NCI-H2196 (cell line): ENCODE results near the gene MPP2.
"Not testable (repeated sequence)": the region's sequence is repeated elsewhere in the genome, so short reads cannot be mapped to it uniquely, and the experiment has no call there.

Source experiments
- DNase-seq: peaks from one replicate; lab custom pipeline; 2025; ENCODE audit not compliant: unreplicated experiment; lab: John Stamatoyannopoulos, UW

Gene MPP2

DNA sequence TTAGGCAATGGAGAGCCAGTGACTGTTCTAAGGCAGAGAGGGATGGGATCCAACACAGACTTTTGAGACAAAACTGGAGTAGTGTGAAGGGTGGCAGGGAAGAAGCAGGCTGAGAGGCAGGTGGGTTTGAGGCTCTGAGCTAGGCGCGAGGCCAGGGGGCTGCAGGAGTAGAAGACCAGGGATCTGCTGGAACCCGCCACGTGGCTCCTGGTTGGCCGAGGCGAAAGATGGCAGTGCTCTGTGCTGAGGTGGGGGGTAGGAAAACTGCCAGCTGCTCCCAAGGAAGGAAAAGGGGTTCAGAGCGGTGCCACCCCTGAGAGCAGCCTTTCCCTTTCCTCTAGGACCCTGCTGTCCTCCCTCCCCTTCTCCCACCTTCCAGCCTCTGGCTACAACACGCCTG lies 54.8 kb downstream of the MPP2 start:
- no peak for DNase-seq

DNA sequence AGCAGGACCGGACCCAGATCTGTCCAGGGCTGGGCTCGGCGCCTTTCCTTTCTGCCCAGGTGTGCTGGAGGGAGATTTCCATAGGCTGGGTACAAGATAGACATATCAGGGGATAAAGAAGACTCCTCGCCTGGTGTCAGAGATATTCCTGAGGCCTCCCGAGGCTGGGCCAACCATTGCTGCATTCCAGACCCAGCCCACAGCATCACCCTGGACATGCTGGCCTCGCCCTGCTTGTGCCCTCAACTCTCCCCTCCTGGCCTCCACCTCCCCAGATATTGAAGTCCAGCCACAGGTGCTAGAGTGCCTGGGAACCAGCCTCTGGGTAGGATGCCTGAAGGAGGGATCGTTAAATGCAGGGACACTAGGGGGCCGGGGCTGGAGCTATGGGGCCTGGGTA lies 58.2 kb downstream of the MPP2 start:
- DNase-seq = no peak

DNA sequence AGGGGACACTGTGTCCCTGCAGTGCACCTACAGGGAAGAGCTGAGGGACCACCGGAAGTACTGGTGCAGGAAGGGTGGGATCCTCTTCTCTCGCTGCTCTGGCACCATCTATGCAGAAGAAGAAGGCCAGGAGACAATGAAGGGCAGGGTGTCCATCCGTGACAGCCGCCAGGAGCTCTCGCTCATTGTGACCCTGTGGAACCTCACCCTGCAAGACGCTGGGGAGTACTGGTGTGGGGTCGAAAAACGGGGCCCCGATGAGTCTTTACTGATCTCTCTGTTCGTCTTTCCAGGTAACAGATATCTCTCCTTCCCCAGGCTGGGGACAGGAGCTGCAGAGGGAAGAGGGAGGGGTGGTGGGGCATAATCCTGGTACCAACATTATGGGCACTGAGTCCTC lies 58.7 kb downstream of the MPP2 start:
- DNase-seq = no peak

DNA sequence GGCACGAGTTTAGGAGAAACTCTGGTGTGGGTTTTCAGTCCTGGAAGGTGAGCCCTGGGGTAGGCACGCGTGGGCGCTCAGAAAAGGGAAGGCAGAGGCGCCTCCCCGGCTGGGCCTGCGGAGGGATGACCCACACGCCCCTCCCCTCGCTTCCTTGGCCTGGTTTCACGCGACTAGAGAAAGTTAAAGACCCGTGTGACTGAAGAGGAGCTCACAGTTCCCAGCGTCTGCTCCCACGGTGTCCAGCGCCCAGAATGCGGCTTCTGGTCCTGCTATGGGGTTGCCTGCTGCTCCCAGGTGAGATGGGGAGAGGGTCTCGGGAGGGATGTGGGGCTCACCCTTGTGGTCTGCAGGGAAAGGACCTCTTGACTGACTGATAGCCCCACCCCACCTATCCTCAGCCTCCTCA lies 60.4 kb downstream of the MPP2 start, which contains the start of gene CD300LG:
Gene CD300LG (plus strand): TSS at position 214 of the 409 bp plus-strand sequence. CDS start 41 bp downstream, at position 255.
- no peak for DNase-seq

DNA sequence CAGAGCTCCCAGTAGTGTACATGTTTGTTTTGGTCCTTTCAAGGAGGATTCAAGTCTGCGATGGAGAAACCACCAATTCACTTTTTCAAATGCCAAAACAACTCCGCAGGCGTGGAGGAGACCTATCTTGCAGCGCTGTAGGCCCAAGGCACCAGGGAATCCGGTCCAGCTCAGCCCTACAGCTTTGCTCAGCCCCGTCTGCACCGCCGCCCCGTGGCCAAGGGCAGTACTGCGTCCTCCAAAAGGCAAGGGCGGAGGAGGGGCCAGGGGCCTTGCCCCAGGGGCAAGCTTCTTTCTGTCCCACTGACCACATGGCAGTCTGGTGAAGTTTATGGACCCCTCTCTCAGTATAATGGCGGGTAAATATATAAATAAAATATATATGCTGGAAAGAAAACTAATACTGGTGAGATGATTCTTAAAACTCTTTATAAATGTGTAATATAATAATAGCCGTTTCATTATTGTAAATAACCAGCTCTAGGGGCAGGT lies 61.1 kb downstream of the MPP2 start:
- peak; percentile 82 for DNase-seq

DNA sequence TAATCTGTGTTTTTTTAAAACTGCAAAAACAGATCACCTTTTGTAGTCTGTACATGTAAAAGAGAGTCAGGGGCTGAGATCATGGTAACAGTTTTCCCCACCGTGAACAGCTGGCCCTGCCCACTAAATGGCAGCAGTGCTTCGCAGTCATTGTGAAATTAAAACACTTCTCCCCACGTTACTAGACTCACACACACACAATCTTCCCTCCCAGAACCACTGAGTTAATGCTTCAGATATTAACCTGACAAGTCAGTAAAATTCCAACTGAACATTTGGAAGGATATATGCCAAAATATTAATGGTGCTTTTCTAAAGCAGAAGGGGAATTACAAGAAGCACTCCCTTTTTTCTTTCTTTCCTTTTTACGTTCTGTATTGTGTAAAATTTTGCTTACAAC lies 61.6 kb downstream of the MPP2 start:
- DNase-seq = no peak

DNA sequence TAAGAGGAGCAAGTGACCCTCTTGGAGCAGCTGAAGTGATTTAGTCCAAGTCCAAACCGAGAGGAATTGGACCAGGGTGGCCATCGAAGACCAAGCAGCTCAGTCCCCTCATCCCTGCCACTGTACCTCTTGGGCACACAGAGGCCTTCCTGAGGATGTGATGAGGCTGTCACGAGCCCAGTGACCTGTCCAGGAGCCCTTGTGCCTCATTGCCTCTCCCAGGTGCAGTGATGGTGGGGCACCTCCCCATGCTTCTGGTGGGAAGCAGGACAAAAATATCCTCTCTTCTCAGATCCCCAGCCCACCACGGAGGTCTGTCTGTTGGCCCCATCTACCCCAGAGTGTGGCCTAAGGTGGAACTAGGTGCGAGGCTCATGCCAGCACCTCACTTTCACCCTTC lies 63.1 kb downstream of the MPP2 start:
- DNase-seq = no peak

DNA sequence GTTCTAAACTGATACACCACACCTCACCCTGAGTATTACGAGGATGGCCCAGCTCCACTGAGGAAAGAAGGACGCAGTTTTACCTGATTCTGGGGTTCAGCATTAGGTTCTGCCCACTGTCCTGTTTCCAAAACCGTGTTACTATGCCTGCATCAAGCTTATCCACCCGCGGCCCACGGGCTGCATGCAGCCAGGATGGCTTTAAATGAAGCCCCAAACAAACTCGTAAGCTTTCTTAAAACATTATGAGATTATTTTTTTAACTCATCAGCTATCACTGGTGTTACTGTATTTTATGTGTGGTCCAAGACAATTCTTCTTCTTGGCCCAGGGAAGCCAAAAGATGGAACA lies 64.4 kb downstream of the MPP2 start:
- no peak for DNase-seq

DNA sequence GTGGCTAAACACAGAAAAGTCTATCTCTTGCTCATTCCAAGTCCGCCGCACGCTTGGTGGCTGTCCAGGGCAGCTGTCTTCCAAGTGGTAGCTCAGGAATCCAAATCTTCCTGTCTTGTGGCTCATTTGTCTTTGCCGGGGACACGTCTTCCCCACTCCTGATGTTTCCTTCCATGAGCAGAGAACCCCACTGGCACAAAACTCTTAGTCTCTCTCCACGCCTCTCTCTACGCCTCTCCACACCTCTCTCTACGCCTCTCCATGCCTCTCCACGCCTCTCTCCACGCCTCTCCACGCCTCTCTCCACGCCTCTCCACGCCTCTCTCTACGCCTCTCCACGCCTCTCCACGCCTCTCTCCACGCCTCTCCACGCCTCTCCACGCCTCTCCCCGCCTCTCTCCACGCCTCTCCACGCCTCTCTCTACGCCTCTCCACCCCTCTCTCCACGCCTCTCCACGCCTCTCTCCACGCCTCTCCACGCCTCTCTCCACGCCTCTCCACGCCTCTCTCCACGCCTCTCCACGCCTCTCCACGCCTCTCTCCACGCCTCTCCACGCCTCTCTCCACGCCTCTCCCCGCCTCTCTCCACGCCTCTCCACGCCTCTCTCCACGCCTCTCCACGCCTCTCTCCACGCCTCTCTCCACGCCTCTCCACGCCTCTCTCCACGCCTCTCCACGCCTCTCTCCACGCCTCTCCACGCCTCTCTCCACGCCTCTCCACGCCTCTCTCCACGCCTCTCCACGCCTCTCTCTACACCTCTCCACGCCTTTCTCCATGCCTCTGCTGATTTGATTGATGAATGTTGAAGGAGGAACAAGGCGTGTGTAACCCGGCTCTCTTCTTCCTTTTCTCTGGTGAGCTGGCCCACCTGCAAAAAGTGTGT lies 65.0 kb downstream of the MPP2 start:
- DNase-seq = not testable (repeated sequence)

DNA sequence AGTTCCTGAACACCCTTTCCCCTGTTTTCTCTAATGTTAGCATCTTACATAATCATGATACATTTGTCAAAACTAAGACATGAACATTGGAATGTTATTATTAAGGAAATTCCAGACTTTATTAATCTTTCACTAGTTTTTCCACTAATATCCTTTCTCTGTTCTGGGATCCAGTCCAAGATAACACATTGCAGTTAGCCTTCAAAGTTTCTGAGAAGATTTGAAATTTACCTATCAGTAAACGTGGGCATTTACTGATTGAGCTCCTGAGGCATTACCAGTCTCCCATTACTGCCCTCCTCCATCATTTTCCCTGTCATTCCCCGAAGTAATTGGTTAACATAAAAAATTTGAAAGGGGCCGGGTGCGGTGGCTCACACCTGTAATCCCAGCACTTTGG lies 66.1 kb downstream of the MPP2 start:
- DNase-seq = no peak

DNA sequence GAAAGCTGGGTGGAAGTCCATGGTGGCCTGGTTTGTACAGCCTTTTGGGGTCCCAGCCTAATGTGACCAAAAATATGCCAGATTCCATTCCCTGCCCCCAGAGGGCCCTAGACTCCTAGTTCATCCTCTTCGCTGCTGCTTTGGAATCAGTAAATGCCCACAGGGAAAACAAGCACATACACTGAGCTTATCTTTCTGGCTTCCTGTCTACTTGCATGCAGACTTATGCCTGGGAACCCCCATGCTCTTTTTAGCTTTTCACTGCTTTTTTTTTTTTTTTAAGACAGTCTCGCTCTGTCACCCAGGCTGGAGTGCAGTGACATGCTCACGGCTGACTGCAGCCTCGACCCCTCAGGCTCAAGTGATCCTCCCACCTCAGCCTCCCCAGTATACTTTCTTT lies 66.5 kb downstream of the MPP2 start:
- DNase-seq = no peak

DNA sequence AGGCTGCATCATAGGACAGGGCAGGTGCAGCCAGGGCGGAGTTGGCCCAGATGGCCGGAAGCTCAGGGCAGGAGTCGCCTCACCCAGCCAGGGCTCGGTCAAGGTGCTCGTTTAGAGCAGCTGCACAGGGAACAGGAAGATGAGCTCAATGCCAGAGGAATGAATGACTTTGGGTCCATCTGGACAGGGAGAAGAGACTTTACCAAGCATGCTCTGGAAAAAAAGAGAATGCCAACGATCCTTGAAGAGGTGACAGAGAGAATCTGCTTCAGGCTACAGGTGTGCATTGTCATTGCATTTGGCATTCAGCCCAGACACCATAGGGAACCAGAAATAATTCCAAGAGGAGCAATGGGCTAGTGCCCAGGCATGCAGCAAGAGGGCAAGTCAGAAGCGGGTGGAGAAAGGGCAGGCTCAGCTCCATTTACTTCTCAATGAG lies 67.6 kb downstream of the MPP2 start:
- DNase-seq = peak; percentile 99

DNA sequence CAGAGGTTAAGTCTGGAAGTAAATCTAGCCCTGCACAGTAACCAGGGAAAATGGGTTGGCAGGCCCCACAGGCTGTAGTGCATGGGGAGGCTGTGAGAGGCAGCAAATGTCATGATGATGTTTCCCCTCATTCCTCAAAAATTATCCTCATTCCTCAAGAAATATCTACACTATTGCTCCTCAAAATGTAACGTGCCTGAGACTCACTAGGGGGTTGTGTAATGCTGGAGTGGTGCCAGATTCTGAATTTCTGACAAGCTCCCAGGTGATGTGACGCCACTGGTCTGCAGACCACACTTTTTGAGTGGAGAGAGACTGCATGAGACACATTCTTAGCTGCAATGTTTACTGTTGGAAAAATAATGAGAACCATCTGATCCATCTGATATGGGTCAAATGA lies 73.2 kb downstream of the MPP2 start:
- no peak for DNase-seq

DNA sequence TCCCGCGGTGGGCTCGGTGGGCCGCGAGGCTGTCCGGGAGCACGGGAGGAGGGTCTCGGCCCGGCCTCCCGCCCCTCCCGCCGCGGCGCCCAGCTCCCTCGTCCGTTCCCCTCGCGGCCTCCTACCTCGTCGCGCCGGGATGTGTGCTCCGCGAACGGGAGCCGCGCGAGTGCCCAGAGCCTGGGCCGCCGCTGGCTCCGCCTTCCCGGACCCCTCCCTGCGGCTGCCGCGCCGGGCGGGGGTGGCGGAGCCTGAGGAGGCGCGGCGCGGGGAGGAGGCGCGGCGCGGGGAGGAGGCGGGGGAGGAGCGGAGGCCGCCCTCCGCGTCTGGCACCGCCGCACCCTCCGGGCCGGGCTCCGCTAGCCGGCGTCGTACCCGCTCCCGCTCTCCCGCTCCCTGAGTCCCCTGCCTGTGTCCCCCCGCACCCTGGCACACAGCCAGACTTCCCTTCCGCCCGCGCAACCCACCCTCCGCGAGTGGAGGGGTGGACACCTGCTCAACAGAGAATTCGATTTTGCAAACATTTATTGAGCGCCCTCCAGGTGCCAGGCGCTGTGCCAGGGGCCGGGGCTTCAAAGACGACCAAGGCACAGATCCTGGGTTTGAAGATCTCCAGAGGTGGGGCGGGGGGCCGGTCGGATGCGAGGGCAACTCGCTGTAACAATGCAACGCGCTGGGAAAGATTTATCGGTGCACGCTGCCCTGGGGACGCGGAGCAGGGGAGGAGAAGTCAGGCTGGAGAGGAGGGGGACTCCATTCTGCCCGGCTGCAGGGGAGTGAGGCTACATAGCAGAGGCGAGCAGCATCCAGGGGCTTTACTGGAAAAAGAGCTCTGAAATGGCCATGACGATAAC lies 74.1 kb downstream of the MPP2 start, which contains the start of gene MPP3:
Gene MPP3 (minus strand): TSS at position 171 of the 854 bp plus-strand sequence. CDS start 1,240 bp downstream, outside the sequence.
- DNase-seq = peak; percentile 92

DNA sequence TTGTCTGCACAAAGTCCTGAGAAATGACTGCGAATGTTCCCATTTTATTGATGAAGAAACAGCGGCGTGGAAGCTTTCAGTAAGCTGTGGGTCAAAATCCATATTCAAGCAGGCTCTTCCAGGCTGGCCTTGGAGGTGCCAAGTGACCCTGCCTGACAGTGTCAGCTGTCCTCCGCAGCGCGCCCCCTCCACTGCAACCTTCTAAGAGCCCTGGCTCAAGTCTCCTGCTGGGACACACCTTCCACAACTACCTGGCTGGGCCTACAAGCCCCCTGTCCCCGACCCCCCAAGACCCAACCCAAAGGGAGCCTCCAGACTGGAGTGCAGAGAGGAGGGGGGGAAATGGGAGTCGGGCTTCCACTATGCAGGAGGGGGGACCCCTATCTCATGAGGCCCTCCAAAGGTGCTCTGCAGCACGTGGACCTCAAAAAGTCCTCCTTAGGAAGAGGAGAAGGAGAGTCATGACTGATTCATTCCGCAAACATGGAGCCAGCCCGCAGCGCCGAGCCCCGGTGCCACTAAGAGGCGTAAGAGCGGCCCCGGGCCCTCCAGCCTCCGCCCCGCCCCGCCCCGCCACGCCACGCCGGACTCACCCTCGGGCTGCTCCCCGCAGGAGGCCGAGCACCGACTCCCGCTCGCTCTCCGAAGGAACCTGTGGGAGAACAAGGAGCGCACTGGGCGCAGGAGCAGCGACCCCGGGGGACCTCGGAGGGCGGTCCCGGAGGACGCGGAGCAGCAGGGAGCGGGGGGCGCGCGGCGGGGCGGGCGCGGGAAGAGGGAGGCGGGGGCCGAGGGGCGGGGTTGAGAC lies 75.0 kb downstream of the MPP2 start:
- DNase-seq = peak; percentile 44

DNA sequence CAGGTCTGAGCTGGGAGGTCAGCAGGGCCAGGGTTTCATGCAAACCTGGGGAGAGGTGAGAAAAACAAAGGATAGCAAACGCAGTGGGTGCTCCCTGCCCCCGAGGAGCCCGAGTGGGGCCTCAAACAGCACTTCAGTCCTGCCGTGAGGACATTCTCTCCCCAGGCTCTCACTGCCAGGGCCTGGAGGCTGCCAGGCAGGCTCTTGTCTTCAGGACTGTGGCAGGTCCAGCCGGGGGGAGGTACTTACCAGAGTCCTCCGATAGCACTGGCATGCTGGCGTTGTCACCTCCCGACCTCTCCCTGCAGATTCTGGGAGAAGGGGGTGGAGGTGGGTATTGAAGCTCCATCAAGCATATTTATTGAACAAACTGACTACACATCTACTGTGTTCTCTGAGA lies 75.7 kb downstream of the MPP2 start:
- no peak for DNase-seq

DNA sequence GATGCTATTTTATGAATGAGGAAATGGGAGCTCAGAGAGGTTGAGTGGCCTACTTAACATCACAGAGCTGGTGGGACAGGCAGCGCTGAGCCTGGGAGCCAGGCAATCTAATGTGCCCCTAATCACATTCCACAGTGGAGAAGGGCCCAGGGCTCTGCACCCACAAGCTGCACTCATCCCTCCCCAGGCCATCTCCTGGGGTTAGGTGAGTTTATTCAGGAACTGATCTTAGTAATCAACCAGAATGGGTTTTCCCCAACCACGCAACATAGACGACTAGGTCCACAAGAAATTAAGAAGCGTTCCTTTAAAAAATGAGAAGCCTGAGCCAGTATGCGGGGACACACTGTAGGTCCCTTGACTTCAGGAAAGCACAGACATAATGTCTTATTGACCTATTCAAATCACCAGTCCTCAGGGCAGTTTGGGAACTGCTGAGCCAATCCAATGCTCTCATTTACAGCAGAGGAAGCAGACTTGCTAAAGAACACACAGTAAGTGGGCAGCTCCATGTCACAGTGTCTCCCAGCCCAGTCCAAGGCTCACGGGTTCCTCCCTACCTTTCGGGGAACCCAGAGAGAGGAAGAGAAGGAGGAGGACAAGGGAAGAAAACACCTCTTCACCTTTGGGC lies 76.7 kb downstream of the MPP2 start:
- no peak for DNase-seq

DNA sequence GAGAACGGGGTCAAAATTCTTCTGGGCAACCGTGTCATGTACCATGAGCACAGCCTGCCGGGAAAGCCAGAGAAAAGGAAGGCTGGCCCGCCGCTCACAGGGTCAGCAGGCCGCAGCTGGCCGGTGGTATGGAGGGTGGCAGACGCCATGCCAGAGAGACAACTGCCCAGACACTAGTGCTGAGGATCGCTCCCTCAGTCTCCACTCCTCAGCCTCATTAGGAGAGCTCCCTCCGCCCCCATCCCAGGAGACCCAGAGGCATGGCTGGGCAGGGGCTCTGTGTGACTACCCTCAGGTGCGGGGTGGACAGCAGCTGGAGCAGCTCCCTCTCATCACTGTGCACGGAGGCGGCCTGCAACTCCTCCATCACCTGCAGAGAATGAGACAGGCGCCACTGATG lies 77.6 kb downstream of the MPP2 start:
- DNase-seq = no peak

DNA sequence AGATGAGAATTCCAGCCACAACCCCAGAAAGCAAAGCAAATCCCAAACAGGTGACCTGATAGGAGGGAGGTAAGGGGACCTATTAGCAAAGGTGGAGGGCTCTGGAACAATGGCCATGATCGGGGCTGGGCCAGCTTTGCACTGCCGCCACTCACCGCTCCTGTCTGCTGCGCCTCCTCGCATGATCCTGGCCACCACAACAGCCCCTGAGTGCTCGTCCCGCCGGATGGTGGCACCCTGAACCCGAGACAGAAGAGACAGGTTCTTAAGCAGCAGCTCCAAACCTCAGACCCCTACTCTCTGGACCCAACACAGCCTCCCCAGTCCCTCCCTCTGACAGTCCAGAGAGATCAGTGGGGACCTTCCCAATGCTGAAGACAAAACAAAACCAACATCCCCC lies 79.7 kb downstream of the MPP2 start:
- DNase-seq = no peak

DNA sequence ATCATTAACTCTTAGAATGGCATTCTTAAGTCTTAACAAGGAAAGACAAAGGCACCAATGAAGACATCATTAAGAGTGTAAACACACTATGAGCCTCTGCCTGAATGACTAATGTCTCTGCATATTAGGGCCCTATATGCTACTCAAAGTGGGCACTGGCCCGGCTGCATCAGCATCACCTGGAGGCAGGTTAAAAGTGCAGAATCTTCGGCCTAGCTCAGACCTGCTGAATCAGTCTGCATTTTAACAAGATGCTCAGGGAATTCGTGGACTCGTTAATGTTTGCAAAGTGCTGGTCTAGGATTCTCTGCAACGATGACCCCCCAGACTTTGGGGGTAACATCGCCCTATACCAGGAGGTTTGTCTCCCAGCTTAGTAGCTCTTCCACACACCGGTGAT lies 81.1 kb downstream of the MPP2 start:
- no peak for DNase-seq
